OCI-LY7 (cell line): ENCODE results near the gene ACP1.

Source experiments
- CTCF ChIP-seq: fragments of 200-600 bp; sonication (generic); conservative IDR thresholded peaks from 2 replicates; pipeline ENCODE4 v1.5.1; 2014; ENCODE audit warnings: mild to moderate bottlenecking, antibody characterized with exemption, low read length, moderate library complexity, mixed read lengths
- EZH2phosphoT487 ChIP-seq: fragments of 200-600 bp; sonication (generic); IDR thresholded peaks from 2 replicates; pipeline ENCODE4 v1.6.1; 2018; ENCODE audit warnings: low read depth, borderline replicate concordance, mild to moderate bottlenecking, mixed run types, antibody characterized with exemption, low read length, moderate library complexity, mixed read lengths

DNA sequence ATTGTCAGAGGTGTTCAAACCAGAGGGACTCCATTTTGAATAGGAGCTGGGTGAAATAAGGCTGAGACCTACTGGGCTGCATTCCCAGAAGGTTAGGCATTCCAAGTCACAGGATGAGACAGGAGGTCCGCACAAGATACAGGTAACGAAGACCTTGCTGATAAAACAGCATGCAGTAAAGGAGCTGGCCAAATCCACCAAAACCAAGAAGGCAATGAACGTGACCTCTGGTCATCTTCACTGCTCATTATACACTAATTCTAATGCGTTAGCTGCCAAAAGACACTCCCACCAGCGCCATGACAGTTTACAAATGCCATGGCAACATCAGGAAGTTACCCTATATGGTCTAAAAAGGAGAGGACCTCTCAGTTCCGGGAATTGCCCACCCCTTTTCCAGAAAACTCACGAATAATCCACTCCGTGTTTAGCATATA is 11.5 kb upstream of the ACP1 start:
- no peak for TF ChIP-seq CTCF
- TF ChIP-seq EZH2phosphoT487, result no peak
